CD14-positive monocyte (primary cell): Measurements from ENCODE around the gene GBX2. TPM values are rescaled to one million over a fixed set of nuclear protein-coding genes. Genes with fewer than 3 reads are reported as not detected.

Experiments
- DNase-seq, 3 donors: peaks; one replicate each; pipeline ENCODE4 v3.0.0-alpha.2; 2011 to 2022
- H2AFZ ChIP-seq: 2 replicates; pipeline ENCODE4 v1.6.0; 2012; ENCODE audit warnings: mild to moderate bottlenecking, low read depth, low read length, inconsistent platforms; ENCODE audit not compliant: insufficient read depth, poor library complexity, severe bottlenecking
- H3K27ac ChIP-seq, 2 donors: 1 replicate in 1 of 2; 2 replicates in 1 of 2; pipeline ENCODE4 v1.5.1; 2012 to 2013; ENCODE audit warnings: low read length in 2 of 2, control low read depth in 1 of 2, inconsistent platforms in 1 of 2, low read depth in 1 of 2, mild to moderate bottlenecking in 1 of 2
- H3K27me3 ChIP-seq, 2 donors: one replicate each; pipeline versions ENCODE4 v1.6.0 to v1.6.1; 2011 to 2013; ENCODE audit warnings: low read length in 2 of 2; ENCODE audit not compliant: control insufficient read depth in 2 of 2, insufficient read depth in 2 of 2
- H3K36me3 ChIP-seq, 2 donors: replicated peaks in 1 of 2; 1 replicate in 1 of 2; 2 replicates in 1 of 2; pipeline versions ENCODE4 v1.5.1 to v1.6.1; 2012 to 2013; ENCODE audit warnings: low read length in 2 of 2, control low read depth in 1 of 2, inconsistent platforms in 1 of 2, mild to moderate bottlenecking in 1 of 2; ENCODE audit not compliant: insufficient read depth in 2 of 2, control insufficient read depth in 1 of 2
- H3K4me1 ChIP-seq, 2 donors: 1 replicate in 1 of 2; 2 replicates in 1 of 2; pipeline versions ENCODE4 v1.5.1 to v1.6.1; 2012 to 2013; ENCODE audit warnings: low read length in 2 of 2, control low read depth in 1 of 2, inconsistent platforms in 1 of 2, mild to moderate bottlenecking in 1 of 2, moderate library complexity in 1 of 2; ENCODE audit not compliant: insufficient read depth in 2 of 2, control insufficient read depth in 1 of 2
- H3K4me2 ChIP-seq: replicated peaks from 2 replicates; pipeline ENCODE3; 2012; ENCODE audit warnings: low read length, moderate library complexity, mild to moderate bottlenecking; ENCODE audit not compliant: poor library complexity, severe bottlenecking; ENCODE audit errors: extremely low read depth
- H3K4me3 ChIP-seq, 3 experiments: fragments of 200-600 bp in 1 of 3; sonication (generic) in 1 of 3; replicated peaks in 1 of 3; 1 replicate in 2 of 3; 2 replicates in 1 of 3; pipeline ENCODE4 v1.5.1; 2011 to 2013; ENCODE audit warnings: low read length in 3 of 3, mild to moderate bottlenecking in 3 of 3, control low read depth in 2 of 3, low read depth in 2 of 3, inconsistent platforms in 1 of 3, moderate library complexity in 1 of 3
- H3K79me2 ChIP-seq: 2 replicates; pipeline ENCODE4 v1.6.0; 2012; ENCODE audit warnings: mild to moderate bottlenecking, control low read depth, inconsistent platforms, low read length, moderate library complexity; ENCODE audit not compliant: insufficient read depth
- H3K9ac ChIP-seq: 2 replicates; pipeline ENCODE4 v1.6.0; 2017; ENCODE audit warnings: low read length, mild to moderate bottlenecking; ENCODE audit not compliant: insufficient read depth, poor library complexity, severe bottlenecking
- H3K9me3 ChIP-seq, 2 donors: replicated peaks in 1 of 2; 1 replicate in 1 of 2; 2 replicates in 1 of 2; pipeline versions ENCODE4 v1.5.1 to v1.6.1; 2012 to 2013; ENCODE audit warnings: low read length in 2 of 2, control low read depth in 1 of 2; ENCODE audit not compliant: control insufficient read depth in 1 of 2, insufficient read depth in 1 of 2
- H4K20me1 ChIP-seq: 2 replicates; pipeline ENCODE4 v1.6.0; 2012; ENCODE audit warnings: mild to moderate bottlenecking, low read length, control low read depth, moderate library complexity; ENCODE audit not compliant: insufficient read depth
- H3K27ac Mint-ChIP-seq, 7 donors: one replicate each; pipeline ENCODE4 v1.8.0; 2020; ENCODE audit warnings: mild to moderate bottlenecking in 7 of 7, mixed read lengths in 7 of 7, moderate library complexity in 6 of 7, inconsistent platforms in 2 of 7
- H3K27me3 Mint-ChIP-seq, 3 donors: one replicate each; pipeline ENCODE4 v1.8.0; 2021 to 2022; ENCODE audit warnings: low read depth in 3 of 3, mild to moderate bottlenecking in 3 of 3, mixed read lengths in 3 of 3, moderate library complexity in 3 of 3, inconsistent platforms in 1 of 3
- H3K36me3 Mint-ChIP-seq, 2 donors: one replicate each; pipeline ENCODE4 v1.8.0; 2020; ENCODE audit warnings: mixed read lengths in 2 of 2, inconsistent platforms in 1 of 2, mild to moderate bottlenecking in 1 of 2
- H3K4me1 Mint-ChIP-seq: one replicate; pipeline ENCODE4 v1.8.0; 2020; ENCODE audit warnings: mild to moderate bottlenecking, mixed read lengths
- H3K4me3 Mint-ChIP-seq, 2 donors: one replicate each; pipeline ENCODE4 v1.8.0; 2020; ENCODE audit warnings: mild to moderate bottlenecking in 2 of 2, mixed read lengths in 2 of 2, moderate library complexity in 1 of 2
- H3K9me3 Mint-ChIP-seq, 7 donors: one replicate each; pipeline ENCODE4 v1.8.0; 2020 to 2022; ENCODE audit warnings: mixed read lengths in 7 of 7, mild to moderate bottlenecking in 6 of 7, moderate library complexity in 6 of 7, inconsistent platforms in 2 of 7
- WGBS: methylation state at CpG from one replicate; pipeline ENCODE4 v1.1.5; 2013; ENCODE audit warnings: missing lambda C conversion rate; ENCODE audit not compliant: insufficient coverage; 5-methylcytosine and 5-hydroxymethylcytosine counted together
- intact Hi-C, 2 donors: fragments of 100-400 bp; cut with micrococcal nuclease; formaldehyde crosslinking; loops; one replicate each; pipeline versions ENCODE4 v1.15.0 to v1.15.1; 2023
- polyA plus RNA-seq, 3 donors: library from polyadenylated mRNA; depleted of rRNA in 1 of 3; unstranded in 2 of 3; stranded (reverse) in 1 of 3; fragments of 300-500 nt in 2 of 3; fragments of >200 nt in 1 of 3; fragmentation: Illumina TruSeq in 2 of 3; gene quantifications; 1 replicate in 2 of 3; 2 replicates in 1 of 3; pipeline ENCODE4 v1.2.3, GENCODE V29; 2012 to 2021
- TF ChIP-seq, protein P1 (sequence below): fragments of 200-600 bp; IDR thresholded peaks from one replicate; pipeline ENCODE4 v1.8.0; 2022; ENCODE audit warnings: antibody characterized with exemption, mild to moderate bottlenecking

Gene GBX2
- polyA plus RNA-seq, 3 donors = not detected

GRCh38 chr2:236176417-236176816 is 8.2 kb upstream of the GBX2 start:
- no peaks in the 10 kb centered on the region for H3K36me3 ChIP-seq
- no peak overlapping the region for H3K4me2 ChIP-seq
- no peak overlapping the region for H3K27ac ChIP-seq
- Mint-ChIP-seq H3K4me1 (no peaks in the 10 kb centered on the region), H3K27me3 (peaks cover 82 to 98% (median 91%) of the 10 kb centered on the region in 3 donors), H3K36me3 (peaks cover 0 to 1% of the 10 kb centered on the region in 2 donors), H3K27ac (no peak overlapping the region), H3K9me3 (peaks cover 0 to 35% (median 13%) of the 10 kb centered on the region in 7 donors), H3K4me3 (peak overlapping the region in 1 of 2 donors; percentile 63)
- TF ChIP-seq, protein P1, sequence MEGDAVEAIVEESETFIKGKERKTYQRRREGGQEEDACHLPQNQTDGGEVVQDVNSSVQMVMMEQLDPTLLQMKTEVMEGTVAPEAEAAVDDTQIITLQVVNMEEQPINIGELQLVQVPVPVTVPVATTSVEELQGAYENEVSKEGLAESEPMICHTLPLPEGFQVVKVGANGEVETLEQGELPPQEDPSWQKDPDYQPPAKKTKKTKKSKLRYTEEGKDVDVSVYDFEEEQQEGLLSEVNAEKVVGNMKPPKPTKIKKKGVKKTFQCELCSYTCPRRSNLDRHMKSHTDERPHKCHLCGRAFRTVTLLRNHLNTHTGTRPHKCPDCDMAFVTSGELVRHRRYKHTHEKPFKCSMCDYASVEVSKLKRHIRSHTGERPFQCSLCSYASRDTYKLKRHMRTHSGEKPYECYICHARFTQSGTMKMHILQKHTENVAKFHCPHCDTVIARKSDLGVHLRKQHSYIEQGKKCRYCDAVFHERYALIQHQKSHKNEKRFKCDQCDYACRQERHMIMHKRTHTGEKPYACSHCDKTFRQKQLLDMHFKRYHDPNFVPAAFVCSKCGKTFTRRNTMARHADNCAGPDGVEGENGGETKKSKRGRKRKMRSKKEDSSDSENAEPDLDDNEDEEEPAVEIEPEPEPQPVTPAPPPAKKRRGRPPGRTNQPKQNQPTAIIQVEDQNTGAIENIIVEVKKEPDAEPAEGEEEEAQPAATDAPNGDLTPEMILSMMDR = peak; percentile 21
- H3K9ac ChIP-seq = no peak overlapping the region
- peaks cover 93 to 100% of the 10 kb centered on the region in 2 donors for H3K27me3 ChIP-seq
- intact Hi-C loops = no loop called here
- H3K79me2 ChIP-seq = no peaks in the 10 kb centered on the region
- H3K9me3 ChIP-seq = peaks cover 3 to 69% of the 10 kb centered on the region in 2 donors
- no peaks in the 10 kb centered on the region for H4K20me1 ChIP-seq
- H2AFZ ChIP-seq = no peak overlapping the region
- no peaks in the 10 kb centered on the region for H3K4me1 ChIP-seq
- 0% methylated on average over 7 of the region's 7 CpGs for WGBS
- DNase-seq = no peak
- H3K4me3 ChIP-seq = no peak overlapping the region

DNA sequence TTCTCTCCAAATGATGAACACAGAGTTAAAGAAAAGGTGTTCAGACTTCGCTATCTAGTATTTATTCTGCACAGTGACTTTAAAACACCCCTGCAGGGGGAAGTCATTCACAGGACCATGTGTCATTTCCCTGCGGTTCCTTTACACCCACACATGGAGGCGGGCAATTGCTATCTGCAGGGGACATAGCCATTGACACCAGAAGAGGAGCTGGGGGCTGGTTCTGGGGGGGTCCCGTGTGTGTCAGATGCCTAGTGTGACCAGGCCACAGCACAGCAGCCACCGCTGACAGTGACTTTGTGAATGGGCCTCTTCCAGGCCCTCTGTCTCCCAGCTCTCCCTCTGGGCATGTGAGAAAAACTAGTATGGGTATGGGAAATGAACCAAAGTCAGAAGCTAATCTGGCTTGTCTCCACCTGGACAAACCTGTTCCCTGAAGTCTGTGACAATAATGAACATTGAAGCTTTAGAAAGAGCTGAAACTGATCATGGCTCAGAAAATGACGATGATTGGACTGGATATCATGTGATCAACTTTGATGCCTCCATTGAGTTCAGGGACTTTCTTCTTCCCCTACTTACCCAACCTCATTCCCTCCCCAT is 7.5 kb upstream of the GBX2 start:
- no CpG with 5 or more reads among the region's 6 CpGs for WGBS
- H3K9me3 ChIP-seq = peaks cover 3 to 77% of the 10 kb centered on the region in 2 donors
- TF ChIP-seq, protein P1 = no peak
- no peaks in the 10 kb centered on the region for H3K4me1 ChIP-seq
- Mint-ChIP-seq H3K27ac (no peak overlapping the region), H3K27me3 (peaks cover 83 to 98% (median 92%) of the 10 kb centered on the region in 3 donors), H3K4me3 (peak overlapping the region in 1 of 2 donors; percentile 59), H3K9me3 (peaks cover 0 to 40% (median 13%) of the 10 kb centered on the region in 7 donors), H3K4me1 (no peaks in the 10 kb centered on the region), H3K36me3 (peaks cover 0 to 1% of the 10 kb centered on the region in 2 donors)
- H3K27me3 ChIP-seq = peaks cover 93 to 100% of the 10 kb centered on the region in 2 donors
- H3K36me3 ChIP-seq = no peaks in the 10 kb centered on the region
- no peak for DNase-seq
- intact Hi-C loops = no loop called here
- no peaks in the 10 kb centered on the region for H4K20me1 ChIP-seq
- no peaks in the 10 kb centered on the region for H3K79me2 ChIP-seq
- H2AFZ ChIP-seq = no peak overlapping the region
- no peak overlapping the region for H3K4me2 ChIP-seq
- H3K9ac ChIP-seq = no peak overlapping the region
- H3K4me3 ChIP-seq = no peak overlapping the region
- no peak overlapping the region for H3K27ac ChIP-seq
